H1 (cell line): ENCODE results near the gene TACC2.

Source experiments
- ASH2L ChIP-seq: fragments of 200-600, 300-600 bp; sonication (generic); IDR thresholded peaks from one replicate; pipeline ENCODE4 v1.7.1; 2017; ENCODE audit warnings: low read length
- EZH2 ChIP-seq: fragments of 200-600 bp; sonication (generic); IDR thresholded peaks from 2 replicates; pipeline ENCODE4 v1.7.1; 2012; ENCODE audit warnings: low read depth, mild to moderate bottlenecking, moderate library complexity, low read length, inconsistent platforms; ENCODE audit not compliant: severe bottlenecking
- POLR2A ChIP-seq, 2 experiments: IDR thresholded peaks; 1 replicate in 1 of 2; 2 replicates in 1 of 2; pipeline ENCODE4 v1.6.1; 2011; ENCODE audit warnings: low read depth in 2 of 2, low read length in 2 of 2, mild to moderate bottlenecking in 2 of 2; ENCODE audit errors: control extremely low read depth in 1 of 2
- POLR2AphosphoS5 ChIP-seq: IDR thresholded peaks from 2 replicates; pipeline ENCODE4 v1.6.1; 2011; ENCODE audit warnings: low read depth, low read length
- TF ChIP-seq, protein P1 (sequence below), 3 experiments: IDR thresholded peaks; 1 replicate in 2 of 3; 2 replicates in 1 of 3; pipeline versions ENCODE4 v1.5.1 to v1.6.1; 2011; ENCODE audit warnings: low read length in 3 of 3, mild to moderate bottlenecking in 3 of 3, inconsistent platforms in 2 of 3, low read depth in 1 of 3, moderate library complexity in 1 of 3; ENCODE audit not compliant: insufficient read depth in 1 of 3; ENCODE audit errors: control extremely low read depth in 1 of 3

DNA sequence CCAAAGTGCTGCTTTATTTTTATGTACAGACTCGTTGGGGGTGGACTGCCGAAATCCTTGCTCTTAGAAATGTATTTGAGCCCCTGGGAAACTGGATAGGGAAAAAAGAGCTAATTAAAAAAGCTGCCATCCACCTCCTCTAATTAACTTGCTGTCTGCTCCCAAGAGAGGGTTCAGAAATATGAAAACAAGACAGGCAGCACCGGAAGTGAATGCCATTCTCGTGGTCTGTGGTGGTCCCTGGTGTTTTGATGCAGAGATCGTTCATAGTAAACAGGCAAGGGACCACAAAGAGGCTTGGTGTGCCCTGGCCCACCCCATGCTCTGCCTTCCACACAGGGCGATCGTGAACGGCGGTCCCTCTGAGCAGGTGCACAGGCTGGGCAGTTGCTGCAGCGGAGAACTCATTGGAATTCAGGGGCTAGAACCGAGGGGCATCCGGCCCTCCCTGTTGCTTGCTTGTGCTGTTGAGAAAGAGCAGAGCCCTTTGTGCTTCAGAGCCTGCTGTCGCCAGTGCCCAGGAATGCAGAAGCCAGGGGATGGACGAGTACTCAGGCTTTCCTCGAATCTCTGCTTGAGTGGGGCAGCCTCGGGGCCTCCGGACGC, 203.1 kb downstream of the TACC2 start:
- TF ChIP-seq, protein P1, sequence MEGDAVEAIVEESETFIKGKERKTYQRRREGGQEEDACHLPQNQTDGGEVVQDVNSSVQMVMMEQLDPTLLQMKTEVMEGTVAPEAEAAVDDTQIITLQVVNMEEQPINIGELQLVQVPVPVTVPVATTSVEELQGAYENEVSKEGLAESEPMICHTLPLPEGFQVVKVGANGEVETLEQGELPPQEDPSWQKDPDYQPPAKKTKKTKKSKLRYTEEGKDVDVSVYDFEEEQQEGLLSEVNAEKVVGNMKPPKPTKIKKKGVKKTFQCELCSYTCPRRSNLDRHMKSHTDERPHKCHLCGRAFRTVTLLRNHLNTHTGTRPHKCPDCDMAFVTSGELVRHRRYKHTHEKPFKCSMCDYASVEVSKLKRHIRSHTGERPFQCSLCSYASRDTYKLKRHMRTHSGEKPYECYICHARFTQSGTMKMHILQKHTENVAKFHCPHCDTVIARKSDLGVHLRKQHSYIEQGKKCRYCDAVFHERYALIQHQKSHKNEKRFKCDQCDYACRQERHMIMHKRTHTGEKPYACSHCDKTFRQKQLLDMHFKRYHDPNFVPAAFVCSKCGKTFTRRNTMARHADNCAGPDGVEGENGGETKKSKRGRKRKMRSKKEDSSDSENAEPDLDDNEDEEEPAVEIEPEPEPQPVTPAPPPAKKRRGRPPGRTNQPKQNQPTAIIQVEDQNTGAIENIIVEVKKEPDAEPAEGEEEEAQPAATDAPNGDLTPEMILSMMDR (IDR thresholded peaks at IDR 0.05; ENCODE audit: control extremely low read depth in 1 of 3, insufficient read depth in 1 of 3, low read depth in 1 of 3, low read length in 3 of 3) = no peak
- TF ChIP-seq ASH2L (no peak), POLR2AphosphoS5 (no peak), POLR2A (IDR thresholded peaks at IDR 0.05; ENCODE audit: control extremely low read depth in 1 of 2, low read depth in 2 of 2, low read length in 2 of 2) (no peak), EZH2 (no peak)
